Activated naive CD8-positive, alpha-beta T cell treated with anti-CD3 and anti-CD28 coated beads, Interleukin-2, amount 10 ng/mL, durations not matched to agents 7 days and 5 days (primary cell): Measurements from ENCODE around the gene LIPE. TPM values are rescaled to one million over a fixed set of nuclear protein-coding genes. Genes with fewer than 3 reads are reported as not detected.

Source experiments
- ATAC-seq: fragments of 150-1000 bp; cut with Tn5 transposase; one replicate; pipeline ENCODE4 v1.10.0; 2021; ENCODE audit warnings: low read depth, moderate library complexity
- POLR2A ChIA-PET: fragments of 350-600 bp; sonication (Branson Sonifier 250); formaldehyde crosslinking; loops from one replicate; lab custom pipeline; 2021; ENCODE audit warnings: antibody characterized with exemption; lab: Charles Lee
- DNase-seq: peaks from one replicate; pipeline ENCODE4 v3.0.0; 2021
- H3K27ac Mint-ChIP-seq: one replicate; pipeline ENCODE4 v1.8.0; 2022; ENCODE audit warnings: mild to moderate bottlenecking, mixed read lengths
- H3K27me3 Mint-ChIP-seq: one replicate; pipeline ENCODE4 v1.8.0; 2022; ENCODE audit warnings: mild to moderate bottlenecking, moderate library complexity, mixed read lengths
- H3K36me3 Mint-ChIP-seq: one replicate; pipeline ENCODE4 v1.8.0; 2021; ENCODE audit warnings: mild to moderate bottlenecking, mixed read lengths
- H3K4me1 Mint-ChIP-seq: one replicate; pipeline ENCODE4 v1.8.0; 2021; ENCODE audit warnings: mixed read lengths
- H3K4me3 Mint-ChIP-seq: one replicate; pipeline ENCODE4 v1.8.0; 2022; ENCODE audit warnings: mild to moderate bottlenecking, moderate library complexity, mixed read lengths
- H3K9me3 Mint-ChIP-seq: one replicate; pipeline ENCODE4 v1.8.0; 2021; ENCODE audit warnings: mixed read lengths
- total RNA-seq, 2 experiments: library from RNA; stranded (reverse); gene quantifications; one replicate each; pipeline ENCODE4 v1.2.3, GENCODE V29; 2021

Gene LIPE
- 10 to 100 TPM; 34.6 to 35.1 TPM for total RNA-seq

GRCh38 chr19:42427313-42427712, at the start of gene LIPE:
LIPE (minus strand) TSS chr19:42427388; CDS start chr19:42427149, 239 bp downstream.
- POLR2A ChIA-PET: no interaction called here
- Mint-ChIP-seq H3K4me1 (peaks cover 13% of the 10 kb centered on the region), H3K27me3 (no peaks in the 10 kb centered on the region), H3K36me3 (no peaks in the 10 kb centered on the region), H3K4me3 (no peak within 1 kb of the TSS), H3K9me3 (no peaks in the 10 kb centered on the region), H3K27ac (no peak within 1 kb of the TSS)
- ATAC-seq: no peak
- no peak for DNase-seq

DNA sequence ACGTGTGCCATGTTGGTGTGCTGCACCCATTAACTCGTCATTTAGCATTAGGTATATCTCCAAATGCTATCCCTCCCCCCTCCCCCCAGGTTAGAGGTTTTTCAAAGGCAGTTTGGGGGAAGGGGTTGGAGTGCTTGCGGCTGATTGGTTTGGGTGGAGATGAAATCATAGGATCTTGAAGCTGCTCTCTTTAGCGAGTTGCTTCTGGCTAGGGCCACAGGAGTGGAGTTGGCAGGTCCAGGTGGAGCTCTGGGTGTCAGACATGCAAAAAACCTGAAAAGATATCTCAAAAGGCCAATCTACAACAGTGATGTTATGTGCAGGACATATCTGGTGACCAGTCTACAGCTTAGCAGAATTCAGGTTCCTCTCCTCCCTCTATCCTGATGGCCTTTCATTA, 48.2 kb upstream of the LIPE start:
- POLR2A ChIA-PET: interaction anchor here (1.1 kb wide), 1 partner anchor 9 kb away, joined by 3 read pairs; no protein-coding TSS in a partner anchor
- Mint-ChIP-seq H3K4me1 (peaks cover 16% of the 10 kb centered on the region), H3K36me3 (no peaks in the 10 kb centered on the region), H3K27ac (no peak overlapping the region), H3K27me3 (peaks cover 5% of the 10 kb centered on the region), H3K9me3 (no peaks in the 10 kb centered on the region), H3K4me3 (no peak overlapping the region)
- ATAC-seq (no peak), DNase-seq (no peak)

- no peaks in the 10 kb centered on the region for H3K36me3 Mint-ChIP-seq
- H3K9me3 Mint-ChIP-seq: no peaks in the 10 kb centered on the region
- no peak overlapping the region for H3K4me3 Mint-ChIP-seq
- H3K27ac Mint-ChIP-seq: no peak overlapping the region
- ATAC-seq (no peak), DNase-seq (no peak)
- peaks cover 5% of the 10 kb centered on the region for H3K27me3 Mint-ChIP-seq
- POLR2A ChIA-PET: interaction anchor here (1.1 kb wide), 1 partner anchor 8 kb away, joined by 3 read pairs; no protein-coding TSS in a partner anchor
- peaks cover 15% of the 10 kb centered on the region for H3K4me1 Mint-ChIP-seq
Observed at GRCh38 chr19:42474743-42475142, 47.6 kb upstream of the LIPE start.

- Mint-ChIP-seq H3K9me3 (no peaks in the 10 kb centered on the region), H3K4me3 (no peak overlapping the region), H3K27ac (no peak overlapping the region), H3K36me3 (no peaks in the 10 kb centered on the region), H3K27me3 (peaks cover 5% of the 10 kb centered on the region), H3K4me1 (peaks cover 13% of the 10 kb centered on the region)
- DNase-seq (no peak), ATAC-seq (no peak)
- POLR2A ChIA-PET: no interaction called here
Observed at GRCh38 chr19:42473686-42474085, 46.5 kb upstream of the LIPE start.

DNA sequence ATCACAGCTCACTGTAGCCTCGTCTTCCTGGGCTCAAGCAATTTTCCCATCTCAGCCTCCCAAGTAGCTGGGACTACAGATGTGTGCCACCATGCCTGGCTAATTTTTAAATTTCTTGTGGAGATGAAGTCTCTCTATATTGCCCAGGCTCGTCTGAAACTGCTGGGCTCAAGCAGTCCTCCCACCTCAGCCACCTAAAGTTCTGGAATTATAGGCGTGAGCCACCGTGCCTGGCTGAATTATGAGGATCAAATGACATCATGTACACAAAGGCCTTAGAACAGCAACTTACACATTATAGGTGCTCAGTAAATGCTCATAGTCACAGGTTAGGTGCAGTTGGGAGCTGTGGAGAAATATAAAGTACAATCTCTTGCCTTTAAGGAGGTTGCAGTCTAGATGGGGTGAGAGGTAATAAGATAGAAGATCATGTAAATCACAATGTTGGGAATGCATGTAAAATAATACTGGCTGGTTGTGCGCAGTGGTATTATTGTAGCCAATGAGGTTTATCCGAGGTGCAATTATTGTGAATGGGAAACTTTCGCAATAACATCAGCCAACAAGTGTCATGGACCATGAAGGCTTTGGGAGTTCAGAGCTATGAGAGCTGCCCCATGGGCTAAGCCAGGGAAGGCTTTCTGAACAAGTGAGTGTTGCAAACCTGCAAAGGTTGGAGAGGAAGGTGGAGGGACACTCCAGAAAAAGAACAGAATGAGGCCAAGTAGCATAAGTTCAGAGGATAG, 45.4 kb upstream of the LIPE start:
- ATAC-seq (no peak), DNase-seq (no peak)
- Mint-ChIP-seq H3K4me3 (no peak overlapping the region), H3K36me3 (no peaks in the 10 kb centered on the region), H3K9me3 (no peaks in the 10 kb centered on the region), H3K27me3 (peaks cover 5% of the 10 kb centered on the region), H3K4me1 (peaks cover 20% of the 10 kb centered on the region), H3K27ac (peak overlapping the region; percentile 4)
- POLR2A ChIA-PET: no interaction called here

- Mint-ChIP-seq H3K4me3 (no peak overlapping the region), H3K36me3 (no peaks in the 10 kb centered on the region), H3K27ac (no peak overlapping the region), H3K27me3 (peaks cover 5% of the 10 kb centered on the region), H3K9me3 (no peaks in the 10 kb centered on the region), H3K4me1 (peaks cover 29% of the 10 kb centered on the region)
- no peak for DNase-seq
- no peak for ATAC-seq
- POLR2A ChIA-PET: no interaction called here
Observed at GRCh38 chr19:42471554-42472249, 44.5 kb upstream of the LIPE start.

DNA sequence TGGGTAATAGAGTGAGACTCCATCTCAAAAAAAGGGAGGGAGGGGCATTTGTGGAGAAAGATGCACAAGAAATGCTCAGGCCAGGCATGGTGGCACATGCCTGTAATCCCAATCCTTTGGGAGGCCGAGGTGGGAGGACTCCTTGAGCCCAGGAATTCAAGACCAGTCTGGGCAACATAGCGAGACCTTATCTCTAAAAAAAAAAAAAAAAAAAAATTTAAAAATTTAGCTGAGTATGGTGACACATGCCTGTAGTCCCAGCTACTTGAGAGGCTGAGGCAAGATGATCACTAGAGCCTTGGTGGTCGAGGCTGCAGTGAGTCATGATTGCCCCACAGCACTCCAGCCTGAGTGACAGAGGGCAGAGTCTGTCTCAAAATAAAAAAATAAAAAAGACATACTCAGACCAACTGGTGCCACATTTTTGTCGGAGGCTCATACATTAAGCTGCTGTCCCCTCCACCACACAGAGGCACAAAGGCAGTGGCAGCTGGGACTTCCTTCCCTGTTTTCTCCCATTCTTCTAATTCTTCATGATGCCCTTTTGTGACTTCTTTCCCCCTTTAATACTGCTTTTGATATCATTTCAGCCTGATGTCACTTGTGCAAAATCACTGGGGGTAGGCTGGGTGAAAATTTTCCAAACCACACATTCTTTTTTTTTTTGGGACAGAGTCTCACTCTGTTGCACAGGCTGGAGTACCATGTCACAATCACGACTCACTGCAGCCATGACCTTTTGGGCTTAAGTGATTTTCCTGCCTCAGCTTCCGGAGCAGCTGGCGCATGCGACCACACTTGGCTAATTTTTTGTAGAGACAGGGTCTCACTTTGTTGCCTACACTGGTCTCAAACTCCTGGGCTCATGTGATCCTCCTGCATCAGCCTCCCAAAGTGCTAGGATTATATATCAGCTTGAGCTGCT, 42.4 kb upstream of the LIPE start:
- POLR2A ChIA-PET: interaction anchor here (0.6 to 1.0 kb wide), 2 partner anchors 33 to 583 kb away, joined by 3 read pairs; no protein-coding TSS in a partner anchor
- peaks cover 34% of the 10 kb centered on the region for H3K4me1 Mint-ChIP-seq
- H3K9me3 Mint-ChIP-seq: no peaks in the 10 kb centered on the region
- DNase-seq: no peak
- H3K27me3 Mint-ChIP-seq: peaks cover 5% of the 10 kb centered on the region
- H3K27ac Mint-ChIP-seq: peak overlapping the region; percentile 58
- peak overlapping the region; percentile 51 for H3K4me3 Mint-ChIP-seq
- ATAC-seq: peak; percentile 70
- H3K36me3 Mint-ChIP-seq: no peaks in the 10 kb centered on the region

DNA sequence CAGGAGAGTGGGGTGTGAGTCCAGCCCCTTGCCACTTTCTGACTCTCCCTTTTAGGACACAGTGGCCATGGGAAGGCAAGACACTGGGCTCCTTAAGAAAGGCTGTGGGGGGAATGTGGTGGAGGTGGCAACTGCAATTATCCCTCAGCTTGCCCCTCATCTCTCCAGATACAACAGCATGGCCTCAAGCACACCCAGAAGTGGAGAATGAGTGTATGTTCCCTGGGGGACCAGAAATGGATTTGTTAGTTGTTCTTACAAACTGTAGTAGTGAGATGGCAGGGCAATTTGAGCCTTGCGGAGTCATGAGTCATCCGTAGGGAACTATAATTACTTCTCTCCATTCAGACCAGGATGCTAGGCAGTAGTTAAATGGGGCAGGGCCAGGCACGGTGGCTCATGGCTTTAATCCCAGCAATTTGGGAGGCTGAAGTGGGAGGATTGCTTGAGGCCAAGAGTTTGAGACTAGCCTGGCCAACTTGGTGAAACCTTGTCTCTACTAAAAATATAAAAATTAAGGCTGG, 41.1 kb upstream of the LIPE start:
- DNase-seq (no peak), ATAC-seq (no peak)
- peaks cover 5% of the 10 kb centered on the region for H3K27me3 Mint-ChIP-seq
- peak overlapping the region; percentile 17 for H3K27ac Mint-ChIP-seq
- peaks cover 34% of the 10 kb centered on the region for H3K4me1 Mint-ChIP-seq
- H3K36me3 Mint-ChIP-seq: no peaks in the 10 kb centered on the region
- H3K9me3 Mint-ChIP-seq: no peaks in the 10 kb centered on the region
- POLR2A ChIA-PET: interaction anchor here (0.5 kb wide), 1 partner anchor 210 kb away, joined by 3 read pairs; no protein-coding TSS in a partner anchor
- peak overlapping the region; percentile 23 for H3K4me3 Mint-ChIP-seq

- no peak for DNase-seq
- peaks cover 32% of the 10 kb centered on the region for H3K4me1 Mint-ChIP-seq
- H3K4me3 Mint-ChIP-seq: peak overlapping the region; percentile 1
- POLR2A ChIA-PET: interaction anchor here (1.2 to 1.7 kb wide), 2 partner anchors 39 to 61 kb away, joined by 4 to 6 read pairs; partner anchors contain the start of gene CEACAM1
- H3K9me3 Mint-ChIP-seq: no peaks in the 10 kb centered on the region
- no peaks in the 10 kb centered on the region for H3K27me3 Mint-ChIP-seq
- no peaks in the 10 kb centered on the region for H3K36me3 Mint-ChIP-seq
- H3K27ac Mint-ChIP-seq: peak overlapping the region; percentile 63
- peak; percentile 16 for ATAC-seq
Observed at GRCh38 chr19:42467183-42467760, 40.1 kb upstream of the LIPE start.

DNA sequence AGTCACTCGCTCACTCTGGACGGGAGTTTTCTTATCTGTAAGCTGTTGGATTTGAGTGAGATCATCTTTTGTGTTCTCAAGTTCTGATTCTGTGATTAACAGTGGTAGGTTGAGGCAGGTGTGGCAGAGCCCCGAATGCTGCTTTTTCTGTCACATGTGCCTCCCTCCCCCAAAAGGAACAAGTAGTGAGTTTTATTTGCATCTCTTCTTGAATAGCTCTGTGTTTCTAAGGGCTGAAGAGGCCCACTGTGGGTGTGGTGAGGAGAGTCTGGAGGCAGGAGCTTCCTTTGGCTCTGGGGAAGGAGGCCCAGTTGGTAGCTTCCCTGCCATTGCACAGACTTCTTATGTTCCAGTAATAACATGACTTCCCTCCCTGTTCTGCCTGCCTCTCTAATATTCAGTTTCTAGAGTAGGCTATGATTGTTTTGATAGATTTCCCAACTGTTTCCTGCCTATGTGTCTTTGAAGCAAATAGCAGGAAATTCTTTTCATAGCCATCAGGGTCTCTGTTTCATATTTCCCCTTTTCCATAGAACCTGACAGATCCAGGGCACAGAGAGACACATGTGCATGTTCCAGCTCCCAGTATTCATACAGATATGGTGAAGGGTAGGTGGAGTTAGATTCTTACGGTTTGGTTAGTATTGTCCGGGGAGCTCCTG, 39.5 kb upstream of the LIPE start:
- no peak for ATAC-seq
- Mint-ChIP-seq H3K27me3 (no peaks in the 10 kb centered on the region), H3K9me3 (no peaks in the 10 kb centered on the region), H3K4me3 (peak overlapping the region; percentile 1), H3K36me3 (no peaks in the 10 kb centered on the region), H3K4me1 (peaks cover 32% of the 10 kb centered on the region), H3K27ac (peak overlapping the region; percentile 63)
- POLR2A ChIA-PET: interaction anchor here (1.2 to 1.7 kb wide), 4 partner anchors 8 to 62 kb away, joined by 3 to 6 read pairs (median 4); partner anchors contain the start of gene CEACAM1
- no peak for DNase-seq

DNA sequence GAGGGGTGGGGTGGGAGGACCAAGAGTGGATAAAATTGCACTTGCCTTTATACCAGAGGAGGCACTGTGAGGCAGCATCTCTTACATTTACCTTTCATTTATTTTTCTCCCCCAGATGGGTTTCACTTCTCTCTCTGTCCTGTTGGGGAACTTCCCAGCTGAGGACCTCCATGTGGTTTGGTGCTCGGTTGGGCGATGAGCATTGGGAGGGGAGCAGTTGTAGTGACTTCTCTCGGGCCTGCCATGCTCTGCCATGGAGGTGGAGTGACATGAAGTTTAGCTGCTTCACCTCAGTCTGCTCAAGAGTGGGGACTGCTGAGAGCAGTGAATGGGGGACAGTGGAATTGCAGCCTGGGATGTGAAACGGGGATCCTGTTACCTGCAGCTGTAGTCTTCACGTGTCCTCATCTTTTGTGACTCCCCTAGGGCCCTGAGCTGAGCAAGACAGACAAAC, 38.7 kb upstream of the LIPE start:
- H3K4me3 Mint-ChIP-seq: no peak overlapping the region
- peak overlapping the region; percentile 63 for H3K27ac Mint-ChIP-seq
- peaks cover 32% of the 10 kb centered on the region for H3K4me1 Mint-ChIP-seq
- H3K9me3 Mint-ChIP-seq: no peaks in the 10 kb centered on the region
- POLR2A ChIA-PET: interaction anchor here (1.2 to 1.7 kb wide), 3 partner anchors 9 to 40 kb away, joined by 3 to 4 read pairs (median 4); no protein-coding TSS in a partner anchor
- no peak for DNase-seq
- no peaks in the 10 kb centered on the region for H3K36me3 Mint-ChIP-seq
- no peaks in the 10 kb centered on the region for H3K27me3 Mint-ChIP-seq
- ATAC-seq: no peak
